Progenitor cell of endocrine pancreas (in vitro differentiated cells): ENCODE results near the gene TPT1. TPM values are rescaled to one million over a fixed set of nuclear protein-coding genes. Genes with fewer than 3 reads are reported as not detected.
A peak's percentile ranks its signal among the peaks of the same experiment; 100 is the strongest.

Source experiments
- DNase-seq: peaks from one replicate; pipeline ENCODE4 v3.0.0; 2021; ENCODE audit warnings: low spot score; ENCODE audit not compliant: unreplicated experiment
- H3K27ac Mint-ChIP-seq: 2 replicates; pipeline ENCODE4 v1.8.0; 2021; ENCODE audit warnings: mild to moderate bottlenecking, moderate library complexity, mixed read lengths
- H3K27me3 Mint-ChIP-seq: 2 replicates; pipeline ENCODE4 v1.8.0; 2021; ENCODE audit warnings: mixed read lengths
- H3K36me3 Mint-ChIP-seq: 2 replicates; pipeline ENCODE4 v1.8.0; 2022; ENCODE audit warnings: mixed read lengths; ENCODE audit not compliant: insufficient read depth
- H3K4me1 Mint-ChIP-seq: 2 replicates; pipeline ENCODE4 v1.8.0; 2021; ENCODE audit warnings: low read depth, mixed read lengths
- H3K4me3 Mint-ChIP-seq: 2 replicates; pipeline ENCODE4 v1.8.0; 2021; ENCODE audit warnings: low read depth, mild to moderate bottlenecking, moderate library complexity, mixed read lengths
- H3K9me3 Mint-ChIP-seq: 2 replicates; pipeline ENCODE4 v1.8.0; 2021; ENCODE audit warnings: low read depth, mixed read lengths
- CTCF ChIP-seq: fragments of 200-600 bp; sonication (generic); IDR thresholded peaks from one replicate; pipeline ENCODE4 v1.5.0; 2021; ENCODE audit warnings: antibody characterized with exemption, mild to moderate bottlenecking; ENCODE audit not compliant: unreplicated experiment
- total RNA-seq: library from RNA; stranded (reverse); gene quantifications from 2 replicates; pipeline ENCODE4 v1.2.1, GENCODE V29; 2021

The TPT1 gene
- total RNA-seq, 1 donor from 2014 or later, result 3,243 TPM

GRCh38 chr13:45336025-45336800 lies 4.8 kb downstream of the TPT1 start:
- H3K27ac Mint-ChIP-seq, result peak overlapping the region; percentile 26

GRCh38 chr13:45335397-45336024 lies 5.5 kb downstream of the TPT1 start:
- peaks cover 38% of the 10 kb centered on the region for H3K36me3 Mint-ChIP-seq
- peaks cover 23% of the 10 kb centered on the region for H3K4me1 Mint-ChIP-seq
- H3K9me3 Mint-ChIP-seq, result no peaks in the 10 kb centered on the region
- peak overlapping the region; percentile 77 for H3K27ac Mint-ChIP-seq
- H3K27me3 Mint-ChIP-seq, result no peaks in the 10 kb centered on the region
- no peak for DNase-seq
- H3K4me3 Mint-ChIP-seq, result no peak overlapping the region
- TF ChIP-seq CTCF, result no peak

More at GRCh38 chr13:45336025-45336800, 4.8 kb downstream of the TPT1 start:
- Mint-ChIP-seq H3K36me3 (peaks cover 38% of the 10 kb centered on the region), H3K4me3 (no peak overlapping the region), H3K27me3 (no peaks in the 10 kb centered on the region), H3K4me1 (peaks cover 23% of the 10 kb centered on the region), H3K9me3 (no peaks in the 10 kb centered on the region)
- no peak for DNase-seq
- TF ChIP-seq CTCF, result no peak

- Mint-ChIP-seq H3K4me1 (peaks cover 12% of the 10 kb centered on the region), H3K36me3 (peaks cover 29% of the 10 kb centered on the region), H3K27me3 (no peaks in the 10 kb centered on the region), H3K27ac (peak overlapping the region; percentile 35), H3K9me3 (no peaks in the 10 kb centered on the region), H3K4me3 (no peak overlapping the region)
- TF ChIP-seq CTCF, result no peak
- no peak for DNase-seq
Measured at GRCh38 chr13:45333977-45334922, 6.7 kb downstream of the TPT1 start.

DNA sequence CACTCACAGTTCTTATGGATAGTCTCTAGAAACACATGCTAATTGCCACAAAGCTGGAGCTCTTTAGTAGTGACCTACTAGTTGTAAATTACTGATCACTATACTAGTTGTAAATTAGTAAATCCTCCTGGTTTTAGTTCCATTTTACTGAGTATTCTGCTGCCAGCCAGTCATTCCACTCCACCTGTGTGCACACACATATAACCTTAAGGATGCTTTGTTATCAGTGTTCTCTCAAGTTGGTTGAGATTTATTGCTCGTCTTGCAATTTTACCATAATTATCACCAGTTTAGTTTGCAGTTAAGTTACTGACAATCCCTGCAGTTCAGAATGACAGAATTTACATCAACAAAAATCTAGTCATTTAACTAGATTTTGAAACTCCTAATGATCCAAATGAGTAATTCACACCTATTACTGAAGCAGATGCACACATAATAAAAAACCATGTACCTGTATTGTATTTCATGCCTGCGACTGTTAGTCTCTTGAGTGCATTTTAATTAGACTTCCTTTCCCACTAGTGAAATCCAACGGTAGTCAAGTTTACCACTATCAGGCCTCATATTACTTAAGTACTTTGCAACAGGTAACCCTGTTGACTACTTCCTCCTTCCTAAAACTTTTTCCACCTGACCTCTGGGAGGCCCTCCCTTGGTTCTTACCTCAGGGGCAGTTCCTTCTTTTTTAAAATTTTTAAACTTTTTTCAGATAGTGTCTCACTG lies 7.6 kb downstream of the TPT1 start:
- no peak for DNase-seq
- Mint-ChIP-seq H3K4me3 (no peak overlapping the region), H3K27me3 (no peaks in the 10 kb centered on the region), H3K27ac (peak overlapping the region; percentile 11), H3K9me3 (no peaks in the 10 kb centered on the region), H3K4me1 (peaks cover 4% of the 10 kb centered on the region), H3K36me3 (peaks cover 21% of the 10 kb centered on the region)
- TF ChIP-seq CTCF, result no peak

DNA sequence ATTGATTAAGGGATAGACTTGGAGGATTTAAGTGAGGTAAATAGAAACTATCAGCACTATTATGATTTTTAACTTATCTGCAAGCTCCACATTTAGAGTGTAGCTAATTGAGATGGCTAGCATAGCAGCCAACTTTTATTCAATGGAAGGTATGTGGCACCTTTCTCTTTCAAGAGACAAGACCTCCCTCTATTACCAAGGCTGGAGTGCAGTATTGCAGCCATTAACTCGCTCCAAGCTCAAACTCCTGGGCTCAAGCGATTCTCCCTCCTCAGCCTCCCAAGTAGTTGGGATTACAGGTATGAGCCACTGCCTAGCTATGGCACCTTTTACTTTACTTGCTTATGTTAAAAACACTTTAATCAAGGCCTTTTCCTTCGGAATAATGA lies 8.2 kb downstream of the TPT1 start:
- TF ChIP-seq CTCF, result no peak
- H3K27me3 Mint-ChIP-seq, result no peaks in the 10 kb centered on the region
- H3K4me3 Mint-ChIP-seq, result no peak overlapping the region
- no peak for DNase-seq
- H3K4me1 Mint-ChIP-seq, result peaks cover 3% of the 10 kb centered on the region
- H3K9me3 Mint-ChIP-seq, result no peaks in the 10 kb centered on the region
- peaks cover 19% of the 10 kb centered on the region for H3K36me3 Mint-ChIP-seq
- H3K27ac Mint-ChIP-seq, result no peak overlapping the region
